GM12873 (cell line): Measurements from ENCODE around the gene RSF1.

Experiments
- CTCF ChIP-seq: IDR thresholded peaks from 2 replicates; pipeline ENCODE4 v1.5.1; 2012; ENCODE audit warnings: low read depth, mild to moderate bottlenecking, moderate library complexity, low read length, control low read depth; ENCODE audit not compliant: insufficient read depth; ENCODE audit errors: missing control alignments

RSF1 gene

DNA sequence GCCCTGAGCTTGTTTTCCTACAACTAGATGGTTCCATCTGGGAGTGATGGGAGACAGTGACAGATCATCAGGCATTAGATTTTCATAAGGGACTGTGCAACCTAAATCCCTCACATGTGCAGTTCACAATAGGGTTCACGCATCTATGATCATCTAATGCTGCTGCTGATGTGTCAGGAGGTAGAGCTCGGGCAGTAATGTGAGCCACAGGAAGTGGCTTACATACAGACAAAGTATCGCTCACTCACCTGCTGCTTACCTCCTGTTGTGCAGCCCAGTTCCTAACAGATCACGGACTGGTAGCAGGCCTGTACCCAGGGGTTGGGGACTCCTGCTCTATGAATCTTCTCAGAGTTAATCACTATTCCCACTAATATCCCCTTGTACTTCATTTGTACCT, 12.8 kb upstream of the RSF1 start:
- TF ChIP-seq CTCF = no peak

- TF ChIP-seq CTCF = no peak
Observed at GRCh38 chr11:77828926-77829325, 8.4 kb upstream of the RSF1 start.

GRCh38 chr11:77823775-77824174, 3.3 kb upstream of the RSF1 start:
- TF ChIP-seq CTCF = no peak

DNA sequence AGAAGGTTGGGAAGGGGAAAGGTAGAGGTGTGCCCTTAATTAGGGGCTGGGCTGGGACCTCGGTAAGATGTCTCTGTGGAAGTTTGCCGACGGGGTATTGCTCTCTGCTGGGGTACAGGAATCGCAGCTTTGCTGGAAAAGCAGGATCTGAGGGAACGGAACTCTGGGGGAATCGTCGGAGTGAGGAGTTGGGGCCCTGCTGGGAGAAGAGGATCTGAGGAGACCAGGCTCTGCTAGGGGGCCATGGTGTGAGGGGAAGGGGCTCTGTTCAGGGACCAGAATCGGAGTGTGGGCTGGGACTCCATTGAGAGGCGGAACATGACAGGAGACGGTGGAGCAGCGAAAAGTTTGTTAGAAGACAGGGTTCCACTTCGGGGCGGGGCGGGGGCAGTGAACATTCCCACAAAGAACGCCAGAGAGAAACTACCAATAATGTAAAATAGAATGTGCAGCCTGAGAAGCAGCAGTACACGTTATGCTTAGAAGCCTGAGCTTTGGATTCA, 878 bp upstream of the RSF1 start:
- no peak for TF ChIP-seq CTCF

DNA sequence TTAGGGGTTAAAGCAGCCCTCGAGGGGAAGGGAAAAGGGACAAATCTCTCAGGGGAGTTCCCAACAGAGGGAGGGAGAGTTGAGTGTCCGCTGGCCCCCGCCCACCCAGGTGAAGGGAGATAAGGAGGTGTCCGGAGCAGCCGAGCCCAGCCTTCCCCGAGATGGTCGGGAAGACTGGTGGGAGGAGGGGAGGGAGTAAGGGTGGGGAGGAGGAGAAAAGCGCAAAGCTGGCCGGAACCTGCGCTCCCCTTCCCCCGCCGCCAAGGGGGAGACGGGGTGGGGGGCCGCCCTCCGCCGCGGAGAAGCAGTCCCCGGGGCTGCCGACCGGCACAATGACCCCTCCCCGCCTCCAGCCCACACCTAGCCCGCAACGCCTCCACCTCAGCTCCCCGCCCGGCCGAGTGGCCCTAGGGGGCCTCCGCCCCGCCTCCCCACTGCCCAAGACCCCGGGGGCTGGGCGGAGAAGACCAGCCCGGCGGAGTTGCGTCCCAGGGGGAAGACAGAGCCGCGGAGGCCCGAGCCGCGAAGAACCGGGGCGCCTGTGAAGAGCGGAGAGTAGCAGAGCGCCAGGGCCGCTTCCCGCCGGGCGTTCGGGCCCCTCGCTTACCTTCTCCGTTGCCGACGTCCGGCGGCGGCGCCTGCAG, 479 bp downstream of the RSF1 start:
- no peak for TF ChIP-seq CTCF

DNA sequence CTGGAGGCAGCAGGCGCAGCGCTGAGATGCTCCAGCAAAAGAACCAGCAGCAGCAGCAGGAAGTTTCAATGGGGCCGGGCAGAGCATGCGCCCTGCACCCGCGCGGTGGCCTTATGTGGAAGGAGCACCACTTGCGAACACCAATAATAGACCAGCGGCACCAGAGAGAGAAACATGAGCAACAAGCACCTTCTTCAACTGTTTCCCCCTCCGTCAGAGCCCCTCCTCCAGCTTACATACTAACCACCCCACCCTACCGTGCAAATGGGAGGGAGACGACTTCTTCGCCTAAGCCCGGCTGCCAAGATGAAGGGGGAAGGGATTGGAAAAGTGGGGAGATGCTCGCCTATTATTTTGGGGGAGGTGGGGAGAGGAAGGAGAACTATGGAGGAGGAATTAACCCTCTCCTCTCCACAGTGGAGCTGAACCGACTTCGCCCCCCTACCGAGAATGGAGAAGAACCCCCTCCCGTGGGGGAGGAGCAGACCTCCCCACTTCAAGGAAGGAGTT, 1.1 kb downstream of the RSF1 start:
- TF ChIP-seq CTCF = no peak

- no peak for TF ChIP-seq CTCF
Observed at GRCh38 chr11:77815459-77815858, 5.1 kb downstream of the RSF1 start.
